GM18951 (cell line): ENCODE results near the gene BPIFB3.

Source experiments
- POLR2A ChIP-seq: IDR thresholded peaks from 4 replicates; pipeline ENCODE4 v1.6.1; 2011; ENCODE audit warnings: mild to moderate bottlenecking; ENCODE audit not compliant: insufficient read length, insufficient read depth; ENCODE audit errors: extremely low read depth
- in situ Hi-C: fragments of 300-500 bp; cut with MboI; formaldehyde crosslinking; loops from one replicate; pipeline ENCODE4 v1.12.0; 2022; ENCODE audit warnings: low sequenced_read_pairs, mixed read lengths, inconsistent platforms; ENCODE audit not compliant: unreplicated experiment

Gene BPIFB3, protein sequence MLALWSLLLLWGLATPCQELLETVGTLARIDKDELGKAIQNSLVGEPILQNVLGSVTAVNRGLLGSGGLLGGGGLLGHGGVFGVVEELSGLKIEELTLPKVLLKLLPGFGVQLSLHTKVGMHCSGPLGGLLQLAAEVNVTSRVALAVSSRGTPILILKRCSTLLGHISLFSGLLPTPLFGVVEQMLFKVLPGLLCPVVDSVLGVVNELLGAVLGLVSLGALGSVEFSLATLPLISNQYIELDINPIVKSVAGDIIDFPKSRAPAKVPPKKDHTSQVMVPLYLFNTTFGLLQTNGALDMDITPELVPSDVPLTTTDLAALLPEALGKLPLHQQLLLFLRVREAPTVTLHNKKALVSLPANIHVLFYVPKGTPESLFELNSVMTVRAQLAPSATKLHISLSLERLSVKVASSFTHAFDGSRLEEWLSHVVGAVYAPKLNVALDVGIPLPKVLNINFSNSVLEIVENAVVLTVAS

GRCh38 chr20:33053291-33054106, at the start of gene BPIFB3:
BPIFB3 (plus strand) TSS chr20:33053903; CDS start chr20:33055436, 1,533 bp downstream.
- in situ Hi-C loops = no loop called here
- TF ChIP-seq POLR2A = no peak

- no peak for TF ChIP-seq POLR2A
- in situ Hi-C loops = no loop called here
Observed at GRCh38 chr20:33004141-33004751, 49.5 kb upstream of the BPIFB3 start, which contains the start of gene SUN5. SUN5 (minus strand) TSS chr20:33004433; CDS start chr20:33004340, 93 bp downstream.

DNA sequence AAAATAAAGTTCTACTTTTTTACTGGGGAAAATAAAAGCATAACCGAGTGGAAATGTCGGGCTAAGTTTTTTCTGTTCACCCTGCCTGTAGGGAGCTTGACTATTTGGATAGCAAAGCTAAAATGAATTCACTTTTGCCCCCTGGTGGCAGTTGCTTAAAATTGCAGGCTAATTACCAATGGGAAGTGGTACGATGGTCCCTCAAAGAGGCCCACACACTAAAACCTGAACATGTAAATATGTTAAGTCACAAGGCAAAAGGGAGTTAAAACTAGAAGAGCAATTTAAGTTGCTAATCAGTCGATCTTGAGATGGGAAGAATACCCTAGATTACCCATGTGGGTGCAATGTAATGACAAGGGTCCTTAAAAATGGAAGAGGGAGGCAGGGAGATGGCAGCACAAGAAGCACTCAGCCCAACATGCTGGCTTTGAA, 48.6 kb upstream of the BPIFB3 start:
- no peak for TF ChIP-seq POLR2A
- in situ Hi-C loops = no loop called here

DNA sequence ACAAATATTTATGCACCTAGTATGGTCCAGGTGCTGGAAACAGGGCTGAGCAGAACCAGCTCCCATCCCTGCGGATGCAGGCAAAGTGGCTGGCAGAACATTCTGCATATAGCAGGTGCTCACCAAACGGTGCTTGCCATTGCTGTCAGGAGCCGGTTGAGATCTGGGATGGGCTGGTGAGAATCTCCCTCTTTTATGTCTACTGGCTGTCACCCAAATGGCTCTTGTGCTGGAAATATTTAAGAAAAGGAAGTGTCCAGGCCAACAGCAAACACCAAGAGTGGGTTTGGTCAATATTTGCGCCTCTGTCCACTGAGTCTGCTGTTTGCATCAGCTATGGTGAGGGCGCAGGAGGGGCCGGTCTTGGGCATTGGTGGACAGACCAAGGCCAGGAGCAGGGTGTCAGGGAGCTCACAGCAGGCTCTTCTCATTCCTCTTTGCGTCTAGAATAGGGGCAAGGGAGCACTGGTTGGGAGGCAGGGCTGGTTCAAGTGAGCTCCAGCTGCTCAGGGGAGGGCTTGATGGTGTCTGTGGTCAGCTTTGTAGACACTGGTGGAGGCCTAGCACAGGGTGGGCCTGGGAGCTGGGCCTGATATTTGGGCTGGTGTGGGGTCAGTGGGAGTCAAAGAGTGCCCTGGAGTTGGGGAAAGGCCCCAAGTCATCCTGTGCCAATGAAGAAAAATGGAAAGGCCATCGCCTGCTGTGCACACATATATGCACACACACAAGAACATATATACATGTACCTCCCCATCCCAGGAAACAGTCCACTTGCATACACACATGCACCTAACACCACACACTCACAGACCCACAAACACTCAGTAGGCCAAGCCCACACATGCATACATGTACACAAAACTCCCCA, 47.6 kb upstream of the BPIFB3 start:
- TF ChIP-seq POLR2A = no peak
- in situ Hi-C loops = no loop called here

DNA sequence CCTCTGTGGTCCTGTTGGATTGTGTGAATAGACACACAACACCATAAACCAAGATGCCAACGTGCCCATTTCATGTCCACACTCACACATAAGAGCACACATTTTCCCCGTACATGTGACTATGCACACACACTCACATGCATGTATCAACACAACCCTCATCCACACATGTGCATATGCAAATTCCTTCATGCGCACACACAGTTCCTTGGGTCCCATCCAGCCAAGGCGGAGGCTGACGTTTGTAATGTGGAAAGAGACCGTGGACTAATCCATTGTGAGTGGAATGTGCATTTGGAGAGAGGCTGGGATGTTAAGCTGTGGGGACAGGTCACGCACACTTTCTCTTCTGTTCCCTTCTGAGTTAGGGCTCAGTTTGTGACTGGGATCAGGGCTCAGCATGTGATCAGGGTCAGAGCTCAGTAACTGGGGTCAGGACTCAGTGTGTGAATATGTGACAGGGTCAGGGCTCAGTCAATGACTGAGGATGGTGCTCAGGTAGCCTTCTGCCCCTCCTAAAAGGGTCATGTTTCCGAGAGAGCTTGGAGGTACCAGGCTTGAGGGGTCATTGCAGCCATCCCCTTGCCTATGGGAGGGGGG, 46.8 kb upstream of the BPIFB3 start:
- in situ Hi-C loops = no loop called here
- no peak for TF ChIP-seq POLR2A

DNA sequence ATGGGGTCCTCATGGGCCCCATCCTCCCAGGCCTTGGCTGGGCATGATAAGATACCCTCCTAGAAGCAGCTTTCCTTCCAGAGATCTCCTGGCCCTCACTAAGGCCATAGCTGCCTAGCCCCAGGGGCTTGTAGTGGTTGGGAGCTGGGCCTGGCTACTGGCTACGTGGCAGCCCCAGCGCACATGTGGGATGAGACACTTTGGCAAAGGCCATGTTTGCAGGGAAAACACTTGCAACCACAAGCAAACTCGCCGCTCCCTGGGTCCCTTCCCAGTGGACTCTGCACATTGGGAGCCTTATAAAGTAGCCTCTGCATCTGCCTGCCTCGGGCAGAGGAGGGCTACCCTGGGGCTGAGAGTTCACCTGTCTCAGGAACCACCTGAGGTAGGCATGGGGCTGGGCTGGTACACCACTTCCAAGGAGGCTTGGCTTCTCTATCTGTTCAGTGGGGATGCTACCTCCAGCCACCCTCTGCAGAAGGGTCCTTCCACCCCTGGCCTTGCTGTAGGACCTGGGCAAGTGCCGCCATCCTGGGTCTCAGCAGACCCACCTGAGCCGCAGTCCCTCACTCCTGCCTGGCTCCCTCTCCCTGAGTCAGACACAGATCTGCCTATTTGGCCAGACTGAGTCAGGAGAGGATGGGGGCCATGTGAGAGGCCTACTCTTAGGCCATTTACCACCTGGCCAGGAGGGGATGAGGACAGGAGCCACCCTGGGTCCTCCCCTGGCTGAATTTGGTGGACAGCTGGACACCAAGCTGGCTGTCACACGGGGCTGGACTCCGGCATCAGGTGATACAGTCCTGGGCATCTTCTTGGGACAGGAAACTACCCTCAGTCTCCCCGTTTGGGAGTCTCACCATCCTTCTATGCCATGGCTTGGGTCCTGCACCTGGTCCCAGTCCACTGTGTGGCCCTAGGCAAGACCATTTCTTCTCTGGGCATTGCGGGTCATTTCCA, 46.0 kb upstream of the BPIFB3 start, which contains the start of gene BPIFB2:
BPIFB2 (plus strand) TSS at position 329 of the 960 bp plus-strand sequence. CDS start 871 bp downstream, outside the sequence.
- no peak for TF ChIP-seq POLR2A
- in situ Hi-C loops = no loop called here

DNA sequence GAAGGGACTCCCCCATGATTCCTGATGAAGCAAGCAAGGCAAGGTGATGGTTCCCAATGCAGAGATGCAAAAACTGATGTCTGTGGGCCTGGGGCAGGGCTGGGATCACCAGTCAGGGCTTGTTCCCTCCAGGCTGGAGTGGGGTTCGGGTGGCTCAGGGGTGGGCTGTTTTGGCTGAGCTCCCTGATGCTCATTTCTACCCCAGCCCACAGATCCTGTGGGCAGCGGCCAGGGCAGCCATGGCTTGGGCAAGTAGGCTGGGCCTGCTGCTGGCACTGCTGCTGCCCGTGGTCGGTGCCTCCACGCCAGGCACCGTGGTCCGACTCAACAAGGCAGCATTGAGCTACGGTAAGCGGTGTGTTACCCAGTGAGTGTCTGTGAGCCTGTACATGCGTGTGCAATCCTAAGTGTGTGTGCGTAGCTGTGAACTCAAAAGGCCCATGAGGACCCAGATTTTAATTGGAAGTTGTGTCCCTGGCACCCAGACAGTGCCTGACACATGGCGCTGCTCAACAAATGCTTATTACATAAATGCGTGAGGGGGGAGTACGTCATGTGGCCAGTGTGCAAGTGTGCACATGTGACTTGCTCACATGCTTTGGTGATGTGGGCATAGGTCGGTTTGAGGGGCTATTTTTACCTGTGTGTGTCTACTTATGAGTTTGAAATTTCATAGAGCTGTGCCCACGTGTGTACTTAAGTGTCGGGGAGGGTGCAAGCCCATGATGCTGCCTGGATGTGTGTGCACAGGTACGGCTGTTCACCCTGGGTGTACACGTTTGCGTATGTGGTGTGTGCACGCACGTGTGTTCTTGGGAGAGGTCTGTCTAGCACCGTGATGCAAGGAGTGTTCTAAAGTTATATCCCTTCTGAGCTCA, 45.1 kb upstream of the BPIFB3 start:
- no peak for TF ChIP-seq POLR2A
- in situ Hi-C loops = no loop called here

- no peak for TF ChIP-seq POLR2A
- in situ Hi-C loops = no loop called here
Observed at GRCh38 chr20:33009214-33010132, 44.2 kb upstream of the BPIFB3 start.

GRCh38 chr20:33010133-33010504, 43.6 kb upstream of the BPIFB3 start:
- in situ Hi-C loops = no loop called here
- TF ChIP-seq POLR2A = no peak
